A673 (cell line): ENCODE measurements around the gene SMAD3. TPM values are rescaled to one million over a fixed set of nuclear protein-coding genes. Genes with fewer than 3 reads are reported as not detected.

ENCODE experiments used
- BruUV-seq: library from RNA; stranded (reverse); fragments of 400-500 nt; replicated peaks from 2 replicates; lab custom pipeline; 2021; lab: Mats Ljungman, UMichigan
- CTCF ChIA-PET: fragments of 300-600 bp; sonication (Branson Sonifier 250); formaldehyde crosslinking; loops from one replicate; lab custom pipeline; 2022; ENCODE audit warnings: antibody characterized with exemption; lab: Charles Lee
- POLR2A ChIA-PET: fragments of 300-600 bp; sonication (Branson Sonifier 250); formaldehyde crosslinking; loops from one replicate; lab custom pipeline; 2022; ENCODE audit warnings: antibody characterized with exemption; ENCODE audit not compliant: low non-redundant PET; lab: Charles Lee
- DNase-seq: peaks from one replicate; pipeline ENCODE4 v3.0.0-alpha.2; 2015; ENCODE audit warnings: low spot score
- H3K27ac ChIP-seq: fragments of 200-600 bp; sonication (generic); 2 replicates; pipeline ENCODE4 v1.5.1; 2016; ENCODE audit warnings: mixed run types, low read depth, mild to moderate bottlenecking, mixed read lengths, antibody characterized with exemption, low read length; ENCODE audit not compliant: poor library complexity, severe bottlenecking
- H3K27me3 ChIP-seq: fragments of 200-600 bp; sonication (generic); replicated peaks from 2 replicates; pipeline ENCODE4 v1.6.1; 2017; ENCODE audit warnings: mixed run types, low read depth, mild to moderate bottlenecking, mixed read lengths, antibody characterized with exemption, low read length; ENCODE audit not compliant: insufficient read depth, poor library complexity
- H3K36me3 ChIP-seq: fragments of 200-600 bp; sonication (generic); 2 replicates; pipeline ENCODE4 v1.6.1; 2016; ENCODE audit warnings: mixed run types, mild to moderate bottlenecking, mixed read lengths, antibody characterized with exemption, low read length; ENCODE audit not compliant: insufficient read depth, poor library complexity, severe bottlenecking
- H3K4me1 ChIP-seq: fragments of 200-600 bp; sonication (generic); 2 replicates; pipeline ENCODE4 v1.6.1; 2017; ENCODE audit warnings: mixed run types, mild to moderate bottlenecking, mixed read lengths, antibody characterized with exemption, low read length; ENCODE audit not compliant: insufficient read depth, poor library complexity, severe bottlenecking
- H3K4me3 ChIP-seq: fragments of 200-600 bp; sonication (generic); 2 replicates; pipeline ENCODE4 v1.5.1; 2016; ENCODE audit warnings: low read depth, mixed run types, mild to moderate bottlenecking, mixed read lengths, low read length; ENCODE audit not compliant: poor library complexity, severe bottlenecking
- H3K9me3 ChIP-seq: fragments of 200-600 bp; sonication (generic); 2 replicates; pipeline ENCODE4 v1.6.1; 2016; ENCODE audit warnings: mixed run types, low read depth, mild to moderate bottlenecking, mixed read lengths, antibody characterized with exemption, low read length; ENCODE audit not compliant: poor library complexity, severe bottlenecking
- CTCF ChIP-seq: fragments of 300-800, 200-600 bp; sonication (generic); conservative IDR thresholded peaks from 2 replicates; pipeline ENCODE4 v1.5.1; 2017; ENCODE audit warnings: low read depth, mild to moderate bottlenecking, antibody characterized with exemption, low read length, moderate library complexity, mixed read lengths
- EZH2 ChIP-seq: fragments of 200-600 bp; sonication (generic); IDR thresholded peaks from 2 replicates; pipeline ENCODE4 v1.6.1; 2017; ENCODE audit warnings: borderline replicate concordance, low read depth, mild to moderate bottlenecking, mixed read lengths, antibody characterized with exemption, low read length; ENCODE audit not compliant: poor library complexity, severe bottlenecking
- intact Hi-C: fragments of 100-400 bp; cut with micrococcal nuclease; formaldehyde crosslinking; loops from one replicate; pipeline ENCODE4 v1.10.0; 2022; ENCODE audit not compliant: unreplicated experiment
- total RNA-seq: library from RNA; stranded (reverse); gene quantifications from 2 replicates; pipeline ENCODE4 v1.2.3, GENCODE V29; 2021

SMAD3 gene
- total RNA-seq, 1 experiment from 2014 or later = 31.0 TPM

- Histone ChIP-seq H3K27ac (peak overlapping the region; percentile 7), H3K4me1 (peaks cover 49% of the 10 kb centered on the region), H3K27me3 (no peaks in the 10 kb centered on the region), H3K9me3 (peaks cover 7% of the 10 kb centered on the region), H3K4me3 (no peak overlapping the region), H3K36me3 (no peaks in the 10 kb centered on the region)
- intact Hi-C loops = no loop called here
- CTCF ChIA-PET = no interaction called here
- no peak for DNase-seq
- POLR2A ChIA-PET = interaction anchor here (0.5 kb wide), 1 partner anchor 57 kb away, joined by 3 read pairs; no protein-coding TSS in a partner anchor
- no peak for TF ChIP-seq CTCF
- TF ChIP-seq EZH2 = no peak
- BruUV-seq = no TSS peak
Measured at GRCh38 chr15:67105991-67106763, 40.8 kb downstream of the SMAD3 start.

GRCh38 chr15:67106764-67107013 lies 41.3 kb downstream of the SMAD3 start:
- Histone ChIP-seq H3K4me1 (peaks cover 44% of the 10 kb centered on the region), H3K27me3 (no peaks in the 10 kb centered on the region), H3K9me3 (peaks cover 12% of the 10 kb centered on the region), H3K4me3 (no peak overlapping the region), H3K36me3 (no peaks in the 10 kb centered on the region), H3K27ac (peak overlapping the region; percentile 7)
- POLR2A ChIA-PET = interaction anchor here (0.8 kb wide), 1 partner anchor 42 kb away, joined by 7 read pairs; no protein-coding TSS in a partner anchor
- intact Hi-C loops = no loop called here
- TF ChIP-seq CTCF = no peak
- TF ChIP-seq EZH2 = no peak
- no TSS peak for BruUV-seq
- CTCF ChIA-PET = no interaction called here
- DNase-seq = no peak

- H3K36me3 ChIP-seq = no peaks in the 10 kb centered on the region
- BruUV-seq = no TSS peak
- intact Hi-C loops = no loop called here
- H3K27ac ChIP-seq = peak overlapping the region; percentile 7
- no peaks in the 10 kb centered on the region for H3K27me3 ChIP-seq
- ChIA-PET CTCF (no interaction called here), POLR2A (interaction anchor here (0.8 kb wide), 1 partner anchor 41 kb away, joined by 7 read pairs; no protein-coding TSS in a partner anchor)
- peaks cover 12% of the 10 kb centered on the region for H3K9me3 ChIP-seq
- TF ChIP-seq EZH2 = no peak
- TF ChIP-seq CTCF = no peak
- peak; percentile 70 for DNase-seq
- H3K4me3 ChIP-seq = no peak overlapping the region
- H3K4me1 ChIP-seq = peaks cover 39% of the 10 kb centered on the region
Measured at GRCh38 chr15:67107014-67107812, 41.8 kb downstream of the SMAD3 start.
